Hematopoietic multipotent progenitor cell treated with erythropoietin and hydrocortisone succinate and interleukin-3 and kit ligand, for 6 days (in vitro differentiated cells): ENCODE measurements around the gene NGRN.
"Not testable (repeated sequence)": the region's sequence is repeated elsewhere in the genome, so short reads cannot be mapped to it uniquely, and the experiment has no call there.

Experiments used
- DNase-seq: peaks from one replicate; pipeline ENCODE4 v3.0.0-alpha.2; 2015

NGRN gene

DNA sequence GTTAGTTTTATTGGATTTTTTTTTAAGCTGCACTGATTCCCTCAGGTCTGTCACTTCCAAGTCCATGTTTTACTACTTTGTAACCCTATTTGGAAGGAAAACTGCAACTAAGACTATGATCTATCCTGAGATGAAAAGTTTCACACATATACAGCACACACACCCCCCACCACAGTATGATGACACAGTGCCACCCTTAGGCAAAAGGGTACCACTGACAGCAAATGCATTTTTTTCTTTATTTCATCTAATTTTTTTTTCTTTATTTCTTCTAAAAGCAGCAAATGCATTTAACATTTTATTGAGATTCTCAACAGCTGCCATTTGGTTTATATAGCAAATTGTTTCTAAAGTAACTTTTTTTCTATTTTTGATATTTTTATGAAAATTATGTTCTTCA lies 21.2 kb downstream of the NGRN start:
- DNase-seq, result peak; percentile 74

DNA sequence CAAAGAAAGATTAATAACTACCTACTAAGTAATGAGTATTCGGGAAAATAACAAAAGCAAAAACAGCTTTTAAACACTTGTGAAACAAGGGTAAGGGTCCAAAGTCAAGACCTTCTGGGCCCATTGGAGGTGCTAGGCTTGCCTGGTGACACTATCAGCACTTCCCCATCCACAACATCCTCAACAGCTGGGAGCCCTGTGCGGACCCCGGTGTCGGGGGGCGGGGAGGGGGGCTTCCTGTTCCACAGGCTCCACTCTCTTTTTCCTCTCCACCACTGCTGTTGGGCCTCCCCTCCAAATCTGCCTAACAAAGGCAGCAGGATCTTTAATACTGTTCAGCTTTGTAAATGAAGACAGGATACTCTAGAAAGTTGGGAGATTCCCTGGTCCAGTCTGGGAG lies 21.6 kb downstream of the NGRN start:
- DNase-seq, result no peak

DNA sequence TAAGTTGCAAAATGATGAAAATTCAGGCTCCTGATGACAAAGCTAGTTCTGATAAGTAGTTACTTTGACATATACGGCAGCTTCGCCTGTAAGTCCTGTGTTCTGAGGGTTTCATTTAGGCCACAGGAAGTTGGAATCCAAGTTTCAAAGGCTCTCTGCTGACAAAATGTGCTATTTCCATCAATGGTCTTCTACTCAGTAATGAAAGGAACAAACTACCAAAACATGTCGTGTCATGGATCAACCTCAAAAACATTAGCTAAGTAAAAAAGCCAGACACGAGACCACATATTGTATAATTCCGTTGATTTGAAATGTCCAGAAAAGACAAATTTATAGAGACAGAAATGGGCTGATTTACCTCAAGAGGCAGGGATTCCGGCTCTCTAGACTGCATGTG lies 22.5 kb downstream of the NGRN start:
- no peak for DNase-seq

DNA sequence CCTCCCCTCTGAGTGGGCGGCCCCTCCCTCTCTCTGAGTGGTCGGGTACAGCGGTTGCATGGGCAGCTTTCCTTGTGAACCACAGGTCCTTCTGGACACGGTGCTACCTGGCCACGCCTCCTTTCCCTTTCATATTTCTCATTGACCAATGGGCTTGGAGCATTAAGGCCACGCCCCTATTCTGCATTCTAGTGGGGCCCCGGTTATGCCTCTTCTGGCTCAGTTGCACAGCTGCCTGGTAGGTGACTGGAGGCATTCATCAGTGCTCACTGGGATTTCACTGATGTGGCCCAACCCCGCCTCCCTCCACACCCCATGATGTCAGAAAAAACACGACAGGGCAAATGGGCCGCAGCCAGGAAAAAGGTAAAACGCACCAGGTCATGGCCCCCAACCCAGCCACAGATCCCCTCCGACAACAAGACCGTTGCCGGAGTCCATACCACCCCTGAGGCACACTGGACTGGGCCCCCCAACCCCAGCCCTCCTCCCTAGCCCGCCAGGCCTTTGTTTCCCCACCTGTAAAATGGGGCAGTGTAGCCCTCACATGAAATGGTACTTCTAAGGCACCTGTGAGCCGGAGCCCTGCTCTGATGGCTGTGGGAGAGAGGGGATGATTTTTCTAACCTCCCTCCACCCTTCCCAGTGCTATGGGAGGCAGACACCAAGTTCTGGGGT lies 26.3 kb downstream of the NGRN start:
- DNase-seq, result peak; percentile 78

DNA sequence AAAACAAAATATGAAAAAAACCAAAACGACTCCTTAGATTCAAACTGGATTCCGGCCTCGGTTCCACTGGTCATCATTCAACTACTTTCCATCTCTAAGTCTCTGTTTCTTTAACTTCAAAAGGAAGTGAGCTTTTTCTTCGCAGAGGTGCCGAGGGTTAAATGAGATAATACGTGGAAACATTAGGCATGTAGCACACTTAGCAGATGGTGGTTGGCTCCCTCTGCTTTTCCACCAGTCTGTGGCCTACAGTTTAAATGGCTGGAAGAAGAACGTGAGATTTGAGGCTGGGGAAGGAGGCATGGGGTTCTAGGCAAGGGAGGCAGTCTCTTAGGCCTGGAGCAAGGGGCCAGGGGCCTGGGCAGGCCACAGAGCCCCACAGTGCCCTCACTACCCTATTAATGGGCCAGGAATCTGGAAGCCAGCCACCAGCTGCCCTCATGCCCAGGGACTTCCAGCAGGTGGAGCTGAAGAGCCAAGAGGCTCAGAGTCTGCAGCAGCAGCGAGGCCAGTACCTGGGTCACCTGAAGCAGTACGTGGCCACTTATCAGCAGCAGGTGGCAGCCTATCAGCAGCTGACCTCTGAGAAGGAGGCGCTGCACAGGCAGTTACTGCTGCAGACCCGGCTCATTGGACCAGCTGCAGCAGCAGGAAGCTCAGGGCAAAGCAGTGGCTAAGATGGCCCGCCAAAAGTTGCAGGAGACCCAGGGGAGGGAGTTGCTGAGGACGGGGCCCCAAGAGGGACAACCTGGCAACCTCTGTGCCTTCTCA lies 27.8 kb downstream of the NGRN start:
- DNase-seq, result peak; percentile 85

DNA sequence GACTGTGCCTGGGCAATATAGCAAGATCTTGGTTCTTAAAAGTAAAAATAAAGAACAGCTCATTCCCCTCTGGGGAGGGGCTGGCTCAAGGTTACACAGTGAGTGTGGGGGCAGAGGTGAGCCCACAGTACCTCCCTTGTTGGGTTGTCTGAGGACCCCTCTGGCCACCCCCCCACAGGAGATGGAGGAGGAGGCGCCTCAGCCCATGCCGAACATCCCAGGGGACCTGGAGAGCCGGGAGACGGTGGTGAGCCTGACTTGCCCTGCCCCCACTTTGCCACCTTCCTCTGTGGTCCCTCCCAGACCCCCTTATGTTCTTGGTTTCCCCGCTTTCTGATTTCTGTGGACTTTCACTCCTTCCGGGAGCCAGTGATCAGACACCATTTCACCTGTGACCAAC lies 28.7 kb downstream of the NGRN start:
- no peak for DNase-seq

DNA sequence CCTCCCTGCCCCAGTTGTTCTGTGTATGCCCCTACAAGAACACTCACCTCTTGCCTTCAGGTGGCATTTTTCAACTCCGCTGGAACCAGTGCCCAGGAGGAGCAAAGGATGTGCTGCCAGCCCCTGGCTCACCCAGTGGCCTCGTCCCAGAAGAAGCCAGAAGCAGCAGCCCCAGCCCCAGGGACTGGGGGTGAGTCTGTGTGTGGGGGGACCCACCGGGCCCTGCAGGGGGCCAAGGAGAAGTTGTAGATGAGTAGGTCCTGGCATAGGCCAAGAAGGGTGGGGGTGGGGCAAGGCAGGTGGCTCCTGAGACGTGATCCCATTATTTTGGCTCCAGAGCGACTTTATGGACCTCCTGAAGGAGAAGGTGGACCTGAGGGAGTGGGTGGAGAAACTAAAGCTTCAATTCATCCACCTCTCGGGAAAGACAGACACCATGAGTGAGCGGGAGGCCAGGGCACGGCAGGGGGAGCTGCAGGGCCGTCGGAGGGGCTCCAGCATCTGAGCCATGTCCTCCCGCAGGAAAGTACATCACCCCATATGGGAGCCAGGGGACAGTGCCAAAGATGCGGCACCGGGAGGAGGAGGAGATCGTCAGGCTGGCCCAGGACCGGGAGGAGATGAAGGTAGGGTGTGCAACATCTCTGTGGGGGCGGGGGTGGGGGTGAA lies 29.3 kb downstream of the NGRN start:
- DNase-seq, result no peak

DNA sequence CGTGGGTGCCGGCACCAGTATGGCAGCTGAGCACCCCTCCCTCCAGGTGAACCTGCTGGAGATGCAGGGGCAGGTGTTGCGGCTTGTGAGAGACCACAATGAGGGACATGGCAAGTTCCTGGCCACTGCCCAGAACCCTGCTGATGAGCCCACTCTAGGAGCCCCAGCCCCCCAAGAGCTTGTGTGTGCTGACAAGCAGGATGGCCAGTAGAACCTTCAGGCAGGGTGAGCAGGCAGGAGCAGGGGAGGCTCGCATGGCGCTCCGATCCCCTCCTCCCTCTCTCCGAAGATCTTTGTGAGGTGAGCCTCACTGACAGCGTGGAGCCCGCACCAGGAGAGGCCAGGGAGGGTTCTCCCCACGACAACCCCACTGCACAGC lies 29.8 kb downstream of the NGRN start:
- no peak for DNase-seq

DNA sequence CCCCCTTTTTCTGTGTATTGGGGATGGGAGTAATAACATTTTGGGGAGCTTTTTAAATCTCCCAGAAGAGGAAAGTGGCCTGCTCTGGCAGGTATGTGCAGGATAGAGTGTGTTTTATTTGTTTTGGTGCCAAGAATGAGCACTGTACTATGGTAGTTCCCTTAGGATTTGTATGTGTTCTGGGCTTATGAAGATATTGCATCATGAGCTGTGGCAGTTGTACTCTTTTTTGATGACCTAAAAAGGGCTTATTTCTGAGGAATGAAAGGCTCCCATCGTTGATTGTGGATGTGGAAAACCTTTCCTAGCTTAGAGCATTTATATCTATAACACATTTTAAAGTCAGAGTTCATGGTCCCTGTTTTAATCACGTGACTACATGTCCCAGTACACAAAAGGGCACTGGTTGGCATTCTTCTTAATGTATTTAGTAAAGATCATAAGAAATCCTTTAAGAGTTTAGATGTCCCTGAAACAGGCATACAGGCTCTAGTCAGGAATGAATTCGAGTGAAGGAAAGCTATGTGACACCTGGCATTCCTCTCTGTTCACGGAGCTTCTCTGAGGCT lies 30.9 kb downstream of the NGRN start:
- DNase-seq, result not testable (repeated sequence)

DNA sequence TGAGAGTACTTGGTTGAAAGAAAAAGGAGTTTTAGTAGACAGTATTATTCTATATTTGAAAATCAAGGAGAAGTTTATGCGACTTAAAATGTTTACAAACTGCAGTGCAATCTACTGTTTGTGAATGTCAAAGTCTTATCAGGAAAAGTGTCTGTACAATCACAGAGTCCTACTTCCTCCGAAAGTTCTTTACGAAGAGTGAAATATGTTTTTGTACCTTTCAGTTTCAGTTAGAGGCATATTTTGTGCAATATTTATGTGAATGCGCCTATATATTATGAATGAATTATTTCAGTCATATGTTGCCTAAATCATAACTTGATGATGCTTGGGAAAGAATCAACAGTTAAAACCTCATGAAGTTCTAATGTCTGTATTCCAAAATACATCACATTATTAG lies 31.5 kb downstream of the NGRN start:
- DNase-seq, result no peak

DNA sequence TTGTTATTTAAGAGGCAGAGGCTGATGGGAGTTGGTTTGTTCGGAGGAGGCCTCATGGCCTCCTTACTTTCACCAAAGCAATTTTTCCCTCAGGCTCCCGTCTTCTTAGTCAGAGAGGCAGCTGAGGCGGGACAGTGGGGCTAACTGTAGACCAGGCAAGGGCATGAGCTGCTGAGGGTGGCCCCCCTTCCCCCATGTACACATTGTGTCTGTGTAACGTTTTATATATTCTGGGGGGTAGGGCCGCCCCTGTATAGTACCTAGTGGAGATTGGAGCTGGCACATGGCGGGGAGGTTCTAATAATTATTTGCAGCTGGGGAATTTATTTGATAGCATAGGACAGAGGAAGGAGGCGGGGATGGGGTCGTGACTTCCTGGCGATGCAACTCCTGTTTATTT lies 35.1 kb downstream of the NGRN start:
- DNase-seq, result no peak

DNA sequence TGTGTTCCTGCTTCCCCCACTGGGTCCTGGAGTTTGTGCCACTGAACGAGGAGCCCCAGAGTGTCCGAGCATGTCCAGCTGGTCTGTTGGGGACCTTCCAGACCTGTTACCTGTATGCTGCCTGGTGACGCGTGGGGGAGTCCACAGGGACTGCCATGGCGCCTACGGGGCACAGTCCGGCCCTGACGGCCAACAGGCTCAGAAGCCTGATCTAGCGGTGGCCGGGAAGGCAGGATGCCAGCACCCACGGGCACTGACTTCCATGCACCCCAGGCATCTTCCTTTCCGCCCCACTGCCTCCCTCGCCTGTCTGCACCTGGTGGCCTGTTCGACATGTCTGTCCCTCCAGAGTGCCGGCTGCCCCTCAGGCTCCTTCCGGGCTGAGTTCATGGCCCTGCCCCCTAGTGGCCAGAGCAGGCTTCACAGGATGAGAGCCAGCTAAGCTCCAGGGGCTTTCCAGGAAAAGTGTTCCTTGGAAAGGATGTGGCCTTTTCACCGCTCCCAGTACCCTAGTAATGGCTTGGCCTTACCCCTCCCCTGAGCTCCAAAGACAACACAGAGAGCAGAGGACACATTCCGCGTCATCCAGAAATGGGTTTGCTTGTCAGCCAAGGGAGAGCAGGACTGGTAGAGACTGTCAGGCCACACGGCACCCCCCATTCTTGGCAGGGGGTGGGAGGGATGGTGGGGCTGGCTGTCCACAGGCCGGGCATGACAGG lies 35.7 kb downstream of the NGRN start:
- DNase-seq, result peak; percentile 78

DNA sequence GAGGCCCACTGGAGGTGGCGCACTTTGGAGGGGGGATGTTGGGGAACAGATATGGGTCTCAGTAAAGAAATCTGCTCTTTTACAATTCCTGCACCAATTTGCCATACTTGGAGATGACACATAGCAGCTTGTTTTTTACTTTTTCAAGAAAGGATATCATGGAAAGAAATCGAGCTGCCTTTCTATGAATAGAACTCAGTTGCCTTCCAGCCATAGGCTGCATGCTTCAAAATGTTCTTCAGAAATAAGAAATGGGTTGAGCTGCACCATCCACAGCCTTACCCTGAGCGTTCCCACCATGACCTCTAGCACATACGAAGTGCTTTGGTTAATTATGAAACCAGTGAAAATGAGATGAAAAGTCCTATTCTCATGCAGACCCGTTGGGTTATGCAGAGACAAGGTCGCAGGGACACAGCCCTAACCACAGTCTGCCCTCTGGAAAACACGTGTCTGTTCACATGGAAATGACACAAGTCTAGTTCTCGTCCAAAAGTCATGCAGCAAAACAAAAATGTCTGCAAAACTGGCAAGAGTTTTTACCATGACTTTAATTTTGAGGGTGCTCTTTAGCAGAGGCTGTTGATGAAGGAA lies 36.3 kb downstream of the NGRN start:
- DNase-seq, result no peak

DNA sequence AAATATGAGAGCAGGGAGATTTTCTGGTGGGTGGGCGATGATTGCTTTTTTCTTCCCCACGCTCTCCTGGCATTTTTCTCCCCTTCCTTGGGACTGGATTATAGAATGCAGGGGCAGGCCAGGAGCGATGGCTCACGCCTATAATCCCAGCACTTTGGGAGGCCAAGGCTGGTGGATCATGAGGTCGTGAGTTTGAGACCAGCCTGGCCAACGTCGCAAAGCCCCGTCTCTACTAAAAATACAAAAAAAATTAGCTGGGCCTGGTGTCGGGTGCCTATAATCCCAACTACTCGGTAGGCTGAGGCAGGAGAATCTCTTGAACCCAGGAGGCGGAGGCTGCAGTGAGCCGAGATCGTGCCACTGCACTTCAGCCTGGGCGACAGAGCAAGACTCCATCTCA lies 39.9 kb downstream of the NGRN start:
- not testable (repeated sequence) for DNase-seq

DNA sequence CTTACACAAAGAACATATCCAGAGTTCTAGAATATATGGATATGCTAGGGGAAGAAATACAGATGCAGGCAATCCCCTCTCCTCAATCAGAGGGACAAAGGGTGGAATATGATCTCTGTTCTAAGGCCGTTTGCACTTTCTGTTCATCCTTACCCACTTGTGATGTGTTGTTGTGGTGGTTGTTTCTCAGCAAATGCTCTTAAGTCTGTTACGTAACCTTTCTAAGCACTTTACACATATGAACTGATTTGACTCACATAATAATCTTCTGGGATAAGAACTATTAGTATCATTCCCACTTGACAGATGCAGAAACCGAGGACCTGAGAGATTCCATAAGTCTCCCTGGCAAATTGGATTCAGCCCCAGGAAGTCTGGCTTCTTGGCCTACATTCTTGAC lies 40.5 kb downstream of the NGRN start:
- no peak for DNase-seq

DNA sequence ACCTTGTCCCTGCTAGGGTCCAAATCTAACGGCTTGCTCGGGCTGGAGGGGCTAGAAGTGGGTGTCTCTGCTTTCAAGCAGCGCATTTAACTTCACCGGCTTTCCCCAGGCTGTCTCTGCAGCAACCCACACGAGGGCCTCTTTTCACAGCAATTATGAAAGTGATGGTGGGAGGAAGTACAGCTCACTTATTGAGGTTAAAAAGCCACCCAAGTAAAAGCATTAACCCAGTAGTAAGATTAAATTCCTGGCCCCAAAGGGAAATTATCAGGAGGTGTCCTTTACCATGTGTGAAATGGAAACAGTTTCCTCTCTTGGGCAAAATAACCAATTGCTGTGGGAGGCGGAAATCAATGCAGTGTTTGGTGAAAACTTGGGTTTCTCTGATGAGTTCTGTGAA lies 41.1 kb downstream of the NGRN start:
- DNase-seq, result no peak

DNA sequence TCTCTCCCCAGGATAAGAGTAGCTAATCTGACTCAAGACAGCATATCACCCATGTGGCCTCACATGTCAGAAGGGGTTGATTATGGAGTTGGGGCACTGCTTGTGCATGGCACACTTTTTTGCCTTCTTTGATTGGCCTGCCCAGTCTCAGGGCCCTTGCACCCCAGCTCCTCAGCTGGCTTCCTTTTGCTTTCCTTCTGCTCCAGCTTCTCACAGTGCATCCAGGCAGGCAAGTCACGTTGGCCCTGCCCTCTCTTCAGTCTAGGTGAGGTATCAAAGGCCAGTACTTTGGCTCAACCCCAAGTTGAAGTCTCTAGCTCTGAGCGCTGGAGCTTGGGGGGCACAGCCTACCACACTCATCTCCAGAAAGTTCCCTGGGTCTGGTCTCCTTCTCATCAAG lies 42.2 kb downstream of the NGRN start:
- no peak for DNase-seq

DNA sequence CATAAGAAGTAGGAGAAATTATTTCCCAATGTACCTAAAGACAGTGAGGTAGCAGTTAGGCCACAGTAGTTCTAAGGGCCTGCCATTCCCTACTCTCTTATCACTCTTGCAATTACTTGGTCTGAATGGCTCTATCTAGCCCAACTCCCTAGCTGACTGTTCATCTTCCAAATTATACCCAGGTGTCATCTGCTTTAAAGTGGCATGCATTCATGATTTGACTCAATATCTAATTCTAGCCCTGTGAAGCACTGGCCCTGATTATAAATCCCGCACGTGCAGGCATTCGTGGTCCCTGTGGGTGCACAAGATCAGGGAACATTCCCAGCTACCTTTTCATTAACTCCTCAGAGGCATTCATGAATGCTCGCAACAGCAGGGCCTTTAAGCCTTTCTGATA lies 43.5 kb downstream of the NGRN start:
- peak; percentile 16 for DNase-seq

DNA sequence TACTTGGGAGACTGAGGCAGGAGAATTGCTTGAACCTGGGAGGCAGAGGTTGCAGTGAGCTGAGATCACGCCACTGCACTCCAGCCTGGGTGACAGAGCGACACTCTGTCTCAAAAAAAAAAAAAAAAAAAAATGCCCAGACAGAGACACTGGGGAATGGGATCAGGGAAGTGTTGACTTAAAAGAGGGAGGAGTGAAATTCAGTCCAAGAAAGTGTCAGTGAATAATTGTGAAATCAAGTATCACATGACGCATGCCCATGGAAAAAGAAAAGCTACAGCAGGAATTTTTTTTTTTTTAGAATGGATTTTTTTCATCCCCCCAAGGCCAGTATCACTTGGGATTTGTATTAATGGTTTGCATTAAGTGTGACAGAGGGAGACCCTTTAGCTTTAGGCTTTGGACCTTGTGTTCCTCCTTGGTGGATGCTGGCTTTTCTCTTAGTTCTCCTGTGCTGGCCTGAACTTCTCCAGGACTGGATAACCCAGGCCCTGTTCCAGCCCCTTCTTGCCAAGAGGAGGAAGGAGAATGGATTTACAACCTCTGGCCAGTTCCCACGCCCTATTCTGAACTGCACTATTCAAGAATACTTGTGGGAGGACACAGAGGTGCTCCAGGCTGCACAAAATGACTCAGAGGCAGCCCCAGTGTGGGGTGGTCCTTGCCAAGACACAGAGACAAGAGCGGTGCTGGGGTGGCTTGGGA lies 50.0 kb downstream of the NGRN start:
- DNase-seq, result no peak

DNA sequence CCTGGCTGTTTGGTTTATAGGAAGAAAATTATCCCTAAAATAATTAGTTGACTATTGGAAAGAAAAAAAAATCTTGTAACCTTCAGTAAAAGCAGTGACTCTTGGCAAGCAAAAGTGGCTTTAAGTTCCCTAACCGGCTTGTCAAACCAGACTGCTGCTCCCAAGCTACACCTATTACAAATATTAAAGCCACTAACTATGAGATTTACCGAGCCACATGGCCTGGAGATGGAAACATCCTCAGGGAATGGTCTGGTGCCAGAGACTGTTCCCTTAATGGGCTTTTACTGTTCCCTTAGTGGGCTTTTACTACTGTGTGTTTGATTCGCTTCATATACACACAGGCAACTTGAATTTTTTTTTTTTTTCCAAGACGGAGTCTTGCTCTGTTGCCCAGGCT lies 50.7 kb downstream of the NGRN start:
- no peak for DNase-seq

DNA sequence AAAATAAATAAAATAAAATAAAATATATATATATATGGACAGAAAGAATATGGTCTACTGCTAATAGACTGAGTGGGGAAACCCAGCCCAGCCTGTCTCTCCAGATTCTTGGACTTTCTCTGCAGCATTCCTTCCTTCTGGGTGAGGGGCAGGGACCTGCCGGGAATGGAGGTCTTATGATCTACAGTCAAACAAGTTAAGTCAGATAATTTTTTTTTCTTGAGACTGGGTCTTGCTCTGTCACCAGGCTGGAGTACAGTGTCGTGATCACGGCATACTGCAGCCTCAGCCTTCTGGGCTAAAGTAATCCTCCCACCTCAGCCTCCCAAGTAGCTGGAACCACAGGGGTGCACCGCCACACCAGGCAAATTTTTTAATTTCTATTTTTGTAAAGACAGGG lies 53.1 kb downstream of the NGRN start:
- DNase-seq, result no peak
